ENCODE data around the gene CGNL1.

DNA sequence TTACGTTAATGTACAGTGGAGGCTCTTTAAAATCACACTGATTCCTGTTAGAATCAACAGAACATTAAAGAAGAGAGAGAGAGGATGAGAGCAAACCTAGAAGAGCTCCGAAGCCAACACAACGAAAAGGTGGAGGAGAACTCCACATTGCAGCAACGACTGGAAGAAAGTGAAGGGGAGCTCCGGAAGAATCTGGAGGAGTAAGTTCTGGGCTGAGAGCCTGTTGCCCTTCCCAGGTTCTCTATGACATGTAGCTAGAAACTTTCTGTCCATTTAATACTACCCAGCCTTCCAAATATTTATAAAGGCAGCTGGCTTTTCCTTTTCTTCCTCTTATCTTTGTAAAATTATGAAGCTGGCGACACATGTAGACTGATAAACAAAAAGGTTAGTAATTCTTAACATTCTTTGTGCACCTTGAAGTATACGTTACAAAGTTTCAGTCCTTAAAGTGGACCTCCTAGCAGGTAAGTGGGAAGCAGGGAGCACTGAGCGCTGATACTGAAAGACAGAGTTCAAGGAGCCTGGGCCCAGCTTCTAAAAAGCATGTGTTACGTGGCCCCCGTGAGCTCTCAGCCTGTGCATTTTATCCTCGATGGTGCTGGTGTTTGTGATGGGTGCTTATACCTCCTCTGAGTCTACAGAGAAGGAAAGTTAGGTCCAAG is 75.9 kb downstream of the CGNL1 start:
- TF ChIP-seq, protein P1, sequence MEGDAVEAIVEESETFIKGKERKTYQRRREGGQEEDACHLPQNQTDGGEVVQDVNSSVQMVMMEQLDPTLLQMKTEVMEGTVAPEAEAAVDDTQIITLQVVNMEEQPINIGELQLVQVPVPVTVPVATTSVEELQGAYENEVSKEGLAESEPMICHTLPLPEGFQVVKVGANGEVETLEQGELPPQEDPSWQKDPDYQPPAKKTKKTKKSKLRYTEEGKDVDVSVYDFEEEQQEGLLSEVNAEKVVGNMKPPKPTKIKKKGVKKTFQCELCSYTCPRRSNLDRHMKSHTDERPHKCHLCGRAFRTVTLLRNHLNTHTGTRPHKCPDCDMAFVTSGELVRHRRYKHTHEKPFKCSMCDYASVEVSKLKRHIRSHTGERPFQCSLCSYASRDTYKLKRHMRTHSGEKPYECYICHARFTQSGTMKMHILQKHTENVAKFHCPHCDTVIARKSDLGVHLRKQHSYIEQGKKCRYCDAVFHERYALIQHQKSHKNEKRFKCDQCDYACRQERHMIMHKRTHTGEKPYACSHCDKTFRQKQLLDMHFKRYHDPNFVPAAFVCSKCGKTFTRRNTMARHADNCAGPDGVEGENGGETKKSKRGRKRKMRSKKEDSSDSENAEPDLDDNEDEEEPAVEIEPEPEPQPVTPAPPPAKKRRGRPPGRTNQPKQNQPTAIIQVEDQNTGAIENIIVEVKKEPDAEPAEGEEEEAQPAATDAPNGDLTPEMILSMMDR (IDR thresholded peaks at IDR 0.05), result no peak
- no peak for TF ChIP-seq POLR2A (IDR thresholded peaks at IDR 0.05)
